IPS DF 4.7 (cell line): ENCODE measurements around the gene TOP2A.

Experiments
- DNase-seq: peaks from one replicate; pipeline ENCODE4 v3.0.0-alpha.2; 2013; ENCODE audit warnings: low spot score; ENCODE audit errors: extremely low read depth

Gene TOP2A

DNA sequence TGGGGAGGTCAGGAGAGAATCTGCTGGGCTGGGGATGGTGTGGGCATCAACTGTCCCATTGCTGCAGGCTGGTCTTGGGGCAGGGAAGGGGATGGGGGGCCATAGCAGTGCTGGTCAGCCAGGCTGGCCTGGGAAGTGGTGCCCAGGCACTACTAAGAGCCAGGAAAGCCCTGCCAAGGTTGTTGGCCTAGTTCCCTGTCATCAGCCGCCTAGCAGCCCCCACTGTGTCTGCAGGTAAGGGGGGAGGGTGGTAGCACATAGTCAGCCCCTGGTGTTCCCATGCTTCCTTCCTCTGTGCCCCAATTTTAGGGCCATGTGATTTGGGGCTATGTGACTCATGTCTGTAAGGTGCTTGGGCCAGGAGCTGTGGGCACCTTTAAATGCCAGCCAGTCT lies 70.9 kb downstream of the TOP2A start:
- no peak for DNase-seq

DNA sequence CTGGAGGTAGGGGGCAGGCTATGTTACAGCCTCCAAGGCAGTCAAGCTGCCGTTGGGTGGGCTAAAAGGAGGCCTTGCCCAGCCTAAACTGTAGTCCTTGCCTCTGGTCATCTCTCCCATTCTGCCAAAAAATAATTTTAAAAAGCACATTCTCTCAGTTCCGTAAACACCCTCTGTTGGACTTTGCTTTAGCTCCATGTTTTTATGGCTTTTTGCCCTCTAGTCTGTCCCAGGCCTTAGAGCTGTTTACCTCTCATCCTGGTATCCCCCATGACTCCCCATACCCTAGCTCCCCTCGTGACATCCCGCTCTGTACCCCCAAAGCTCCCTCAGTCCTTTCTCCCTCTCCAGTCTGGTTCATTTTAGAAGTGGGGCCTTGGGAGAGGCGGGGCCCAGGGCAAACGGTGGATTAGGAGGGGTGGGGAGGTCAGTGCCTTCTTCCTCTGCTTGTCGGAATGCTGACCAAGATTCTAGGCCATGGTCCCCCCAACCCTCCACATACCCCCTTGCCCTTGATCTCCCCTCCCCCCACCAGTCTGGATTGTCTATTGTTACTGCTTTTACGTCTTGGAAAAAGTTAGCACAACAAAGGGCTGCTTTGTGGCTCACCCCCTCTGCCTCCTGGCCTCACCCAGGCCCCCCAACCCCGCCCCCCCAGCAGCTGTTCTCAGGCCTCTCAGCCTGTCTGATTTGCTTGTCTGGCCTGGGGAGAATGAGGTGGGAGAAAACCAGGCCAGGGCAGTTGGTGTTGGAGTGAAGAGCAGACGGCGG lies 71.5 kb downstream of the TOP2A start:
- no peak for DNase-seq

DNA sequence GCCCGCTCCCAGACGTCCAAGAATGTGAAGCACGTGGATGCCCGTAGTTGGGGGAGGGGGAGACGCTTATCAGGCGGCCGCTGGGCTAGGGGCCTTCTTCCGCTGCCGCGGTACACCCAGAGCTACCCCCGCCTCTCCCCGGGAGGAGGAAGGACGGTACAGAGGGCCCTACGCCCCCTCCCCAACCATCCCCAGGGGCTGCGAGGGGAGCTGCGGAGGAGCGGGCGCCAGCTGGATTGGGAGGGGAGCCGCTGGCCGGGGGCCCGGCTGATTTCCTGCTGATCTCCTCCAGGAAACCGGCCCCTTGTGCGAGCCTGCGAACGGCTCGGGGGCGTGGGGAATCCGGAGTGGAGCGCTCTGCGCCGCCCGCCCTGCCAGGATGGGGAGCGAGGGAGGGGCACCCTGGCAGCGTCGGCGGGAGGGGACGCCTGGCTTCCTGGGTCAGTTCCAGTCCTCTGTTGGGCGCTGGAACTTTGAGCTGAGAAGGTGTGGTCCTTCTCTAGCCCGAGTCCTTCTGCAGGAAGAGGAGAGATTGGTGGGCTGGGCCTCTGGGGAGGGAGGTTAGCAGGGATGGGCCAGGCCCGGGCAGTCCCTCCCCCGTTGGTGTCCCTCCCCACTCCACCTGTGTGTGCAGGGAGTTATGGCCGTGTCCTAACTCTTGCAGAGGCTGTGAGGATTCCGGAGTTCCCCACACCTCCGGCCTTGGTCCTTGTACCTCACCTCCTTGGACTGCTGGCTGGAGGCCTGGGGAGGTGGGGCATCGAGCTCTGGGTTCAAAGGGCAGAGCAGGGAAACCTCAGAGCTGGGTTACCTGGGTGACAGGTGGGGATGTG lies 72.3 kb downstream of the TOP2A start:
- DNase-seq = no peak

DNA sequence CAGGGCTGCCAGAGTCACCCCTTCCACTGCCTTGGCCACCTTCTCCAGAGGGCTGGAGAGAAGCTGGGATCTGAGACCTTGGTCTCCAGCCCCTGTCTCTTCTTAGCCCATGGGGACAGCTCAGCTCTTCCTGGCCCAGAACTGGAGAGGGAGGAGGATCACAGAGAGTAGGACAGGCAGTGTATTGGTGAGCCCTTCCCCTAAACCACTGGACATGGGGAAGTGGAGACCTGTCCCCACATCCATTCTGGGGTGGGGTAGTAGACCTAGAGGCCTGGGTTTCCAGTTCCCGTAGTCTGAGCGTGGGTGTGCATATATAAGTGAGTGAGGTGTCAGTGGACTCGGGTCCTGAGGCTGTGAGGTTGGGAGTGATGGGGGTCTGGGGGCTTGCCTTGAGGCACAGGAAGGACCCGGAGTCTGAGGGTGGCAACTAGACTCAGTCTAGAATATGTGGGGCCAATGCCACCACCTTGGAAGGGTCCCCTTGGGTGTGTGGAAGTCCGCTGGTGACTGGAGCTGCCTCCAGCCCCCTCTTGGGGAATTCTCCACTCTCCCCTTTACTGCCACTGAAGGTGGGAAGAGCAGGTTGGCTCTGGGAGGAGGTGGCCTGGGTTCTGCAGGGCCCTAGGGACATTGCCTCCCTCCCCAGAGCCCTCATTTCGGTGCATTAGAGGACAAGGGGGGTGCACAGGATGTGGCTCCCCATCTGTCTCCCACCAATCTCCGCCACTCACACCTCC lies 73.1 kb downstream of the TOP2A start:
- DNase-seq = no peak

DNA sequence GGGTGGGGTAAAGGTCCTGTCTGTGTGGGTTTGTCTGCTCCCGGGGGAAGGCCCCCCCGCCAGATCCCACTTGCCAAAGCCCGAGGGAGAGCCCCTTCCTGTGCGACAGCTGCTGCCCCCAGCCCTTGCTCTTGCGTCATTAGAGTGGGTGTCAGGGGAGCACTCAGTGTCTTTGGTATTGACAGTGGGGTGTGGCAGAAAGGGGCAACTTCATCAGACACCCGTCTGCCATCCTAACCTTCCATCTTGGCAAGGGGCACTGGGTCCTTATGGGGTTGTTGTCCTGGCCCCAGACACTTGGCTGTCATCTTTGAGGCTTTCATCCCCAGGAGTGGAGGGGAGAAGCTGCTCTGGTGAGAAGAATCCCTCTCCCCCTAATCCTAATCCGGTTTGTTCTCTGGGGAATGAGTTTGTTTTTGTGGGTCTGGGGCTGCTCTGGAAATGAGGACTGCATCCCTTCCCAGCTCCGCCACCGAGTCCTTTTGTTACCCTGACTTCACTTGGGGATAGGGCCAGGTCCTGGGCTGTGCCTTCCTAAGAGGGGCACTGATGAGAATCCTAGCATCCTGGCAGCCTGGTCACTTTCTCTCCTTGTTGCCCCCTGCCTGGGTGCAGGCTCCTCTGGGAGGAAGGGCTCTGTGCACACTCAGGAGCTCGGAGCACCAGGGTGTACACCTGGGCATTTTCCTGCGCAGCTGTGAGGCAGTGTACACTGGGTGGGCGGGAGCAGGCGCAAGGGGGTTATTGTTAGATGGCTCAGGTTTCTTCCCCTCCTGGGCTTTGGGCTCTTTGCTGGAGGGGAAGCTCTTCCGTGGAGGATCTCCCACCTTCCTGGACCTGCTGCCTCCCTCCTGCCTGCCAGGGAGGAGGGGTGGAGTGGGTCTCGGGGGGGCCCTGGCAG lies 74.2 kb downstream of the TOP2A start:
- DNase-seq = no peak

DNA sequence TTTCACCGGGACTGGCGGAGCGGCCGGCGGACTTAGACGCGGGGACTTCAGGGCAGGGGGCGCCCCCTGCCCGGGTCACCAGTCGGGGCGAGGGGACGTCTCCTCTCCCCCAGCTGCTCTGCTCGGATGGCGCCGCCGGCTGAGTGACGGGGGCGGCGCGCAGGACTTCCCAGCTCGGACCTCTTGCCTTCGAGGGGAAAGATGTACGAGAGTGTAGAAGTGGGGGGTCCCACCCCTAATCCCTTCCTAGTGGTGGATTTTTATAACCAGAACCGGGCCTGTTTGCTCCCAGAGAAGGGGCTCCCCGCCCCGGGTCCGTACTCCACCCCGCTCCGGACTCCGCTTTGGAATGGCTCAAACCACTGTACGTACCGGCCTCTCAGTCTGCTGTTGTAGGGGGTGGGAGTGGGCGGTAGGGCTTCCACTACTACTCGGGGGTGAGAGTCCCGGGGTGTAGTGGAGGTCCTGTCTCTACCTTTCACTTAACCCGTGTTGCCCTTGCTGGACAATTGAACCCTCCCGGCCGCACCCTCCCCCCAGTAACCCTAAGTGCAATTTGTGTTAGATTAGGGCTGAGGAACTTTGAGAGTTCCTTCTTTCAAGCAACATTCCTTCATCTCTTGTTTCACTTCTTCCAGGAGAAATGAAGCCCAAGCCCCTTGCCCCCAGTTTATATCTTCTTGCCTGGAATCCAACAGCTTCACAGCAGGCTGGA lies 75.0 kb downstream of the TOP2A start:
- no peak for DNase-seq

DNA sequence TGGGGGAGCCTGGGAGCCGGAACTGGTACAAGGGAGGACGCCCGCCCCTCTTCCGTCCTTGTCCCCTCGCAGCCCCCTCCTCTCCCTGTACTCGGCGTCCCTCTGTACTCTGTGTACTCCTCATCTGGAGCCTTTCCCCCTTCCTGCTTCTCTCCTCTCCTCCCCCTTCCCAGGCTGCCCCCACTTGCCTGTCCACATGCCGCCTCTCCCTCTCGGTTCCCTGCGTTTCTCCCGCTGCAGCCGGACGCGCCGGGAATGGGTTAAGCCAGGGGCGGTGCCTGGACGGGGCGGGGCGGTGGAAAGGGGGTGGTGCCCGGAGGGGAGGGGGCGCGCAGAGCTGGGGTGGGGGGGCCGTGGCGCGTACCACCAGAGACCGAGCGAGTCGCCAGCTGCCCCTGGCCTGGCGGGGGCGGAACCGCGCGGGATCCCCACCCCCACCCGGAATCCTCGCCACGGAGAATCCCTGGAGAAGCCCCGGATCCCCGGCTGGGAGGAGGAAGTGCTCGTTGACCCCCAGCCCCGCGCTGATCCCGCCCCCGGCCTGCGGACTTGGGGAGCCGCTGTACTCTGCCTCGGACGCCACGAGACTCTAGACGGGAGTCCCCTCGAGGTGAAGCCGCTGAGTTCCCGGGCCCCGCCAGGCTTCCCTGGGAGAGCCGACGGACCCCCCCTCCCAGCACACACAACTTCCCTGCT lies 75.7 kb downstream of the TOP2A start:
- no peak for DNase-seq

DNA sequence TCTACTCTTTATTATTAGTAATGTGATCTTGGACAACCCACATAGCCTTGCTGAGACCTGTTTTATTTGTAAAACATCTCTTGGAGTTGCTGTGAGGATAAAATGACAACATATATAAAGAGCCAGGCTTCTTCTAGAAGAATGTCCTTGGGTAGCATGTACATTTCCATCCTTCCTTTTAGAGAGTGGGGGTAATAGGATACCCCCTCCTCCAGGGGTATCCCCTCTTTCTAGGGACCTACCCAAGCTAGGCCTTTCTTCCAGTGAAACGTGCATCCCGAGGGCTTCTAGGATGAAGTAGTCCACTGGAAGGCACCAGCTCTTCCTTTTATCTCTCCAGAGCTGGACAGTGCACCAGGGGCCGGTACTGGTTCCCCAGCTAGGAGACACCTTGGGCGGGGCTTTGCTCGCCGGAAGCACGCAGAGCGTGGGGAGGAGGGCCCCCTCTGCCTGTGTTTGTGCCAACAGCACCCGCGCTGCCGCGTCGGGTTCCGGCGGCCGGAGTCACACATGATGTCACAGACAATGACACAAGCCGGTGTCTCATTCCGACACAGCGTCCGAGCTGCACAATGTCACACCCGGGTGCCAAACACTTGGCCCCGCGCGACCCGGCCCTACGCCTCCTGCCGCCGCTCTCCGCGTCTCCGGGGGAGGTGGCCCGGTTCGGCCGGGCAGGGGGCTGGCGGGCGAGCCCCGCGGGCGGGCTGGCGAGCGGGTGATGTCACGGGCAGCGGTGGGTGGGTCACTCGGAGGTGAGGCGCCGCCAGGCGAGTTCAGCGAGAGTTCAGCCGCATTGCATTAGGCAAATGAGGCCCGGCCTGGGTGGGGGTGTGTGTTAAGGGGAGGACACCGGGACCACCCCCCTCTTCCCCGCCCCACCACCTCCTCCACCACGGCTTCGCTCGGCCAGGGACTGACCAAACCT lies 76.6 kb downstream of the TOP2A start:
- DNase-seq = no peak

DNA sequence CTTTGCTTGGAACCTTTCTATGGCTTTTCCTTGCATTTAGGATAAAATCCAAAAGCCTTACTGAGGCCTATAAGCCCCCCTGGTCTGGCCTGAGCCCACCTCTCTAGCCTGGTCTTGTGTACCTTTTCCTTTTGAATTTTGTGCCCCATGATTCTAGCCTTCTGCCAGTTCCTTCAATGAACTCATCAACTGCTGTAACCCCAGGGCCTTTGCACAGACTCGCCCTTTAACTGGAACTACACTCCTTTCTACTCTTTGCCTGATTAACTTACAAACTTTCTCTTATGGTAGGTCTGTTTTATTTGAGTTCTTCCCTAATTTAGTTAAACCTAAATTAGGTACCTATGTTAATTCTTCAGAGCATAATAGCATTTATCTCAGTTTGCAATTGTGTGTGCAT lies 77.4 kb downstream of the TOP2A start:
- DNase-seq = no peak

DNA sequence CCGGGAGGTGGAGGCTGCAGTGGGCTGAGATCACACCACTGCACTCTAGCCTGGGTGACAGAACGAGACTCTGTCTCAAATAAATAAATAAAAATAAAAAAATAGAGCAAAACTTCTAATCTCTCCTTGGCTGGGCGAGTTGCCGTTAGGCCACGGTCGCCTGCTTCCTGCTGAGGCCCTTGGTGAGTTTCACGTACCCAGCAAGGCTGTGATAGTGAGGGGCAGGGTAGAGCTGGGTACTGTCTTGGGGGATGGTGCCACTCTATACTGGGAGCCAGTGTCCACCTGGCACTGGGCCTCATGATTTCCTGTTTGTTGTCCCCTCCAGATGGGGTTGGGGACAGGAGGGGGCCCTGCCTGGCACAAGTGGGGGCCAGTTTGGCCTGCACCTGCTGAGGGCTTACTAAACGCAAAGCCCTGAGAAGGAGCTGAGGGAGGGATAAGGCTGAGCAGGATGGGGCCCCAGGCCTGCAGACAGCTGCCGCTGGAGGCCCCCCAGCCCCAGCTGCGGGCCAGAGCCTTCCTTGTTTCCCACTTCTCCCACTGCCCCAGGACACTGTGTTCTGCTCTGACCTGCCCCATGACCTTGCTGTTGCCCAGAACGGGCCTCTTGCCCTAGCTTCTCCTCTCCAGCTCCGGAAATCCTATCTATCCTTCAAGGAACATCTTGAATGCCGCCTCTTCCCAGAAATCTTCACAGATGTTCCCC lies 78.6 kb downstream of the TOP2A start:
- DNase-seq = no peak
